ENCODE results near the gene PEAK1.

Gene PEAK1, protein sequence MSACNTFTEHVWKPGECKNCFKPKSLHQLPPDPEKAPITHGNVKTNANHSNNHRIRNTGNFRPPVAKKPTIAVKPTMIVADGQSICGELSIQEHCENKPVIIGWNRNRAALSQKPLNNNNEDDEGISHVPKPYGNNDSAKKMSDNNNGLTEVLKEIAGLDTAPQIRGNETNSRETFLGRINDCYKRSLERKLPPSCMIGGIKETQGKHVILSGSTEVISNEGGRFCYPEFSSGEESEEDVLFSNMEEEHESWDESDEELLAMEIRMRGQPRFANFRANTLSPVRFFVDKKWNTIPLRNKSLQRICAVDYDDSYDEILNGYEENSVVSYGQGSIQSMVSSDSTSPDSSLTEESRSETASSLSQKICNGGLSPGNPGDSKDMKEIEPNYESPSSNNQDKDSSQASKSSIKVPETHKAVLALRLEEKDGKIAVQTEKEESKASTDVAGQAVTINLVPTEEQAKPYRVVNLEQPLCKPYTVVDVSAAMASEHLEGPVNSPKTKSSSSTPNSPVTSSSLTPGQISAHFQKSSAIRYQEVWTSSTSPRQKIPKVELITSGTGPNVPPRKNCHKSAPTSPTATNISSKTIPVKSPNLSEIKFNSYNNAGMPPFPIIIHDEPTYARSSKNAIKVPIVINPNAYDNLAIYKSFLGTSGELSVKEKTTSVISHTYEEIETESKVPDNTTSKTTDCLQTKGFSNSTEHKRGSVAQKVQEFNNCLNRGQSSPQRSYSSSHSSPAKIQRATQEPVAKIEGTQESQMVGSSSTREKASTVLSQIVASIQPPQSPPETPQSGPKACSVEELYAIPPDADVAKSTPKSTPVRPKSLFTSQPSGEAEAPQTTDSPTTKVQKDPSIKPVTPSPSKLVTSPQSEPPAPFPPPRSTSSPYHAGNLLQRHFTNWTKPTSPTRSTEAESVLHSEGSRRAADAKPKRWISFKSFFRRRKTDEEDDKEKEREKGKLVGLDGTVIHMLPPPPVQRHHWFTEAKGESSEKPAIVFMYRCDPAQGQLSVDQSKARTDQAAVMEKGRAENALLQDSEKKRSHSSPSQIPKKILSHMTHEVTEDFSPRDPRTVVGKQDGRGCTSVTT (N-terminal part only)

DNA sequence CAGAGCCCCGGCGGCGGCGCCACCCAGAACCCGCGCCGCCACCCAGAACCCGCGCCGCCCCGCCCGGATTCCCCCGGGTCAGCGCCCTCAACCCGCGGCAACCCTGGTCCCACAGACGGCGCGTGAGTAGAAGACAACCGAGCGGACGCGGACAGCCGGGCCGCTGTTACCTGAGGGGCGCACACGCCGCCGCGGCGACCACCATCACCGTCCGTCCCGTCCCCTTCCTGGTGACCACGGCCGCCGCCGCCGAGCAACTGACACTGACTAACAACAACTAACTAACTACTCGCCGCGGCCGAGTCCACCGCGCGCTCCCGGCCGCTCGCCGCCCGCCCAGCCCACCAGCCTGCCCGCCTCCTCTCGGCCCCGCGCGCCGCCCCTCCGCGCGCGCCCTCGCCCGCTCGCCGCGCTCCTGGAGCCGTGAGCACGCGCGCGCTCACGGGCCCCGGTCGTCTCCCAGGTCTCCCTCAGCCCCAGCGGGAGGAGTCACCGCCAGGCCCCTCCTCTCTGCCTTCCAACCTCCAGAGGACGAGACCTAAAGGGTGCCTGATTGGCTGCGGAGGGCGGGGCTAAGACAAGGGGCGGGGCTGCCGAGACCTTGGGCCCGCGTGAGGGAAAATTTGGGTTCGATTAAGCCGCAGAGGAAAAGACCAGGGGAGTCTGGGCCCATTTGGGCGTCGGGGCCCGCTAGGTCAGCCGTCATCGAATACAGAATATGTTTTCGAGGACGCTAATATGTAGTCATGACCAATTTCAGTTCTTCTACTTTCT lies at the start of gene PEAK1:
Gene PEAK1 (minus strand): TSS at position 269 of the 774 bp plus-strand sequence. CDS start 238,178 bp downstream, outside the sequence.
- DNase-seq: peak; percentile 100

- no peak for DNase-seq
Measured at GRCh38 chr15:77468896-77469295, 49.0 kb upstream of the PEAK1 start.

DNA sequence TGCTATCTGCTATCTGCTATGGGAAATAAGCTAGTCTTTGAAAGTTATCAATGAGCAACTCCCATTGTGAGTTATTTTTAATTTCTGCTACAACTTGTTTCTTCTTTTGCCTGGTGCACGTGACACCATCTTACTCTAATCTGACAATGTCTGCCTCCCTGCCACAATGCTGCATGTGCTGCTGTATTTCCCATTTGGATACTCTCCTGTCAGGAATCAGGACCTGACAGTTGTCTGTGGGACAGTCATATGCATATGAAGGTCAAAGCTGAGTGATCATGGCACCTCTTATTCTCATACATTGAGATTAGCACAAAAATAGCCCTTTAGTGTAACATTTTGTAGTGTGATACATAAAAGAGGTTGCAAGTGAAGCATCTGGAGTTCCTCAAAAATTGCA lies 46.6 kb upstream of the PEAK1 start:
- DNase-seq: no peak

DNA sequence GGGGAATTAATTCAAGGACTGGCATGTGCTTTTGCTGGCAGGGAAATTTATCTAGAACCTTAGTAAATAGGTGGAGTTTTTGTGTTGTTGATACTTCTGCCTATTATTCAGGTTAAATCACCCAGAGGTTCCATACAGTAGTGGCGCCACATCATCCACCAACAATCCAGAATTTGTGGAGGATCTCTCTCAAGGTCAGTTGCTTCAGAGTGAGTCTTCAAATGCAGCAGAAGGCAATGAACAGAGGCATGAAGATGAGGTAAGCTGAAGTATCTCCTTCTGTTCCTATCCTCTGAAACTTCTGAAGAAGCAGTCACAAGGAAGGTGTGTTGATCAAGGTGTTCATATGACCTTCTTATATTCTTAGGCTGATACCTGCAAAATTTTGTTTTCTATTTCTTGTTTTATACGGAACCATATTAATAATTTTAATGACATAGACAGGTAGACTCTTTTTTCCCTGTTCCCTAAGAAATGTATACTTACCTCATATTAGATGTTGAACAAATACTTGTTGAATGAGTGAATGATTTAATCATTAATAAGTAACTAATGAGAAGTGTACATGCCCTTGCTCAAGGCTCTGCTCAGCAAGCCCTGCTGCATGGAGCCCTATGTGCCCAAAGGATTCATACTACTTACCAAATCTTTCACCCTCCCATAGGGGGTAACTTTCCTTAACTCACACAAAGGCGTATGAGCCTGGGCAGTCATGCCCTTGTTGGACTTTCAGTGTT lies 44.4 kb upstream of the PEAK1 start:
- no peak for DNase-seq

DNA sequence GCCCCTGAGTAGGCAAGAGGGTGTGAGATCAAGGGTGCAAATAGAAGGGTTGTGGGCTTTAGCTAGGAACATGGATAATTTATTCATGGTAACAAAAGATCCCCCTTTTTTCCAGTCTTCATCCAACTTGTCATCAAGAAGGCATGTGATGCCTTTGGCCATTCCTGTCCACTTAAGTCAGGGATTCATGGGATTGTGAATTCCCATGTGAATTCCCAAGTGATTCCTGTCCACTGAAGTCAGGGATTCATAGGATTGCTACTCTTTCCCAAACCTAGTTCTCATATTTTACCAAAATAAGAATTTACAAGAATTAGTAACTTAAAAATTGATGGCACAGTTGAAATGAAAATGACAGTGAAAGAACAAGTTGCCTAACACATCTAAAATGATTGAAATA lies 41.6 kb upstream of the PEAK1 start:
- DNase-seq: no peak

GRCh38 chr15:77459031-77459430 lies 39.1 kb upstream of the PEAK1 start:
- no peak for DNase-seq

GRCh38 chr15:77457905-77458265 lies 38.0 kb upstream of the PEAK1 start:
- DNase-seq: no peak

DNA sequence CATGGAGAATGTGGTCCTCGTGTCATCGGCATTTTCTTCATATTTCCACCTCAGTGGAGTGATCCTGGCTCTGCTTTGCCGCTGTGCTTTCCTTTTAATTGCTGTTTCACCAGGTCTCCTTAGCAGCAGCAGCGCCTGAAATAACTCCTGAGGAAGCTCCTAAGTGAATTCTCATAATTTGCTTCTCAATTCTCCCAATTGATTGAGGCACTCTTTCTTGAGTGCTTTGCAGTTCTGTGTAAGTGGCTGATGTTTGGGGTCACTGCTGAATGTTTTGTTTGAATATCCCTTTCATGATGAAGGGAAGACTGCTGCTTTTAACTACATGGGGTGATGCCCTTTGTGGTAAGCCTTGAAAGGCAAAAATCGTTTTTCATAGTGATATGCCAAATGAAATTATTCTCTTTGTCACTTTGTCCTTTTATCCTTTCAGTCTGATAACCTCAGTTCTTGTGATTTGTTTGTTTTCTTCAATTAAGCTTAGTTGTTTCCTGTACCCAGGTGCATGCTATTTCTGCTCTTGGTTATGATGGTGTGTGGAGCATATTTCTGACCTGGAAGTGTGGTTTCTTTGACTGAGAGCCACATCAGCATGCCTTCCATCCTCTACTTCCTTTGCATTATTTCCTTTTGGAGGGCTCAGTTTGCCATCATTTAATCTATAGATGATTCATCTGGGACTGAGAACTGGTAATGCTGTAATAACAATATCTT lies 37.4 kb upstream of the PEAK1 start:
- no peak for DNase-seq

DNA sequence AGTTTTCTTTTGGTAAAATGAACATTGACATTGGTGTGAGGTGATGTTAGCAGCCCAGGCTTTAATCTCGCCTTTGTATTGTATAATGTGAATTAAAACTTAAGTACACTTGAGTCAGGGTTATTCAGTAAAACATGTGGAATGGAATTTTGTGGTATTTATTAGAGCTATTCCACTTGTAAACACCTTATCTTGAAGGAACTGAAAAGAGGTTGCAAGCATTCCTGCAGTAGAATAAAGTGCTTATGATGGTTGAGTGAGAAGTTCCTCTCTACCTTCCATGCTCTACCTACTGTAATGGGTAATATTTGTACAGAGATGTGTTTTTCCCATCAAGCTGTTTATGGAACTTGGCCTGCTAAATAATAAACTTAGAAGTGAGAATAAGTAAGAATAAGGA lies 36.8 kb upstream of the PEAK1 start:
- DNase-seq: no peak

DNA sequence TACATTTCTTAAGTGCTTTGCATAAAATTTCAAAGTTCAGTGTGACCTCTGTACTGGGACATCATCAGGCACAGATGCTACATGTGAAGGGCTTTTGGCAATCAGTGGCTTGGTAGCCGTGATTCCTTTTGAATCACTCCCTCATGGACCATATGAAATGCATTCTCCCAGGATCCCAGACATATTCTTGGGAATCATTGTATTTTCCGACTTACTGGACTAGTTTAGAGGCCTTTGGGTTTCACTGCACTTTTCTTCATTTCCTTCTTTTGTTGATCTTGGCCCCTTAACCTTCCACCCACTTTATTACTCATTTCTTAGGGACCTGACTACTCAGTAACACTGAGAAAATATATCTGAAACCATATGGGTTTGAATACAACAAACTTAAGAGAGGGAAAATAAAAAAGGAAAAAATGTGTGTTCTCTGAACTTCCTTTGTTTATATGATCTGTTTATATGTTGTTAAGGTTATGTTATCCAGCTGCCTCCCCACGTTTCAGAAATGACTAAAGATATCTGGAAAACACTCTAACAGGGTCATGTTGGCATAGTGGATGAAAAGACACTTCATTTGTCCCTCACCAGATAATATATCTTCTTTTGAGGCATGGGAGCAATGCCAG lies 35.9 kb upstream of the PEAK1 start:
- no peak for DNase-seq

- DNase-seq: no peak
Measured at GRCh38 chr15:77454951-77455350, 35.0 kb upstream of the PEAK1 start.

DNA sequence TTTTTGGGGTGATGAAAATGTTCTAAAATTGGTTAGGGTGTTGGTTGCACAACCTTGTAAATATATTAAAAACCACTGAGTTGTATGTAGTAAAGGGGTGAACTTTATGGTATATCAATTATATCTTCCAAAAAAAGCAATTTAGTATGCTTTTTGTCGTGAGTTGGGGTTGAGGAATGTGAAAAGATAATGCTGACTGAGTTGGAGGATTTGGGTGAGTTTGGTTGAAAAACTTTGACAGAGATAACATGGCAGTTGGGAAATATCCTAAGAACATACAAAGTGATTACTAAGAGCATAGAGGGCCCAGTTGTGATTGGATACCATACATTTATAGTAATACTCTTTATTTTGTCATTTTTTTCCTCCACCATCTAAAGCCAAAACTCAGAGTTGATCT lies 34.4 kb upstream of the PEAK1 start:
- DNase-seq: no peak

GRCh38 chr15:77446840-77447390 lies 27.0 kb upstream of the PEAK1 start:
- no peak for DNase-seq

- no peak for DNase-seq
Measured at GRCh38 chr15:77440378-77440999, 20.6 kb upstream of the PEAK1 start.

DNA sequence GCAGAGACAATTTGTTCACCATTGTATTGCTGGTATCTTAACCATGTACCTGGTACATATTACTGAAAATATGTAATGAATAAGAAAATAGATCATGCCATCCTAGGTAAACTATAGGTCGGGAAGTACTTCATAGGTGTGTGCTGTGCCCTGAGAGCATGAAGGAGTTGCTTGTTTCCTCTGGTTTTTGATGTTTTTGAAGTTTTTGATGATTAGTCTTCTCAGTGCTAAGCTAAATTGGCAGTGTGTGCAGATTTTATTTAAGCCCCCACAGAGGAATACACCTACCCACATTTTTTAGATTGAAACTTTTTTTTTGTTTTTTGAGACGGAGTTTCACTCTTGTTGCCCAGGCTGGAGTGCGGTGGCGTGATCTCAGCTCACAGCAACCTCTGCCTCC lies 17.4 kb upstream of the PEAK1 start:
- no peak for DNase-seq

- no peak for DNase-seq
Measured at GRCh38 chr15:77436822-77437221, 16.9 kb upstream of the PEAK1 start.

DNA sequence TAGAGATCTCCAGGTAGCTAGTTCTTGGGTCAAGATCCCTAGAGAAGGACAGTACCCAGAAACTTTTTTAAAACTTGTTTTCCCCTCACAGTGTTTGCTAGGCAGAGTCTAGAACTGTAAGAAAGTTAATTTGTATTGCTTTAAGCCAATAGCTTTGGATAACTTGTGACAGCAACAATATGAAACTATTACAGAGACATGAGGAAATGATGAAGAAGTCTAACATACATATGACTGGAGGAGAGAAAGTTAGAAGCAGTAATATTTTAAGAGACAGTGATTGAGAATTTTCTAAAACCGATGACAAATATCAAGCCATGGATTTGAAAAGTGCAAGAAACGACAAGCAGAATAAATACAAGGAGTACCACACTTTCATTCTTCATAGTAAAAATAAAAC lies 10.7 kb upstream of the PEAK1 start:
- no peak for DNase-seq

DNA sequence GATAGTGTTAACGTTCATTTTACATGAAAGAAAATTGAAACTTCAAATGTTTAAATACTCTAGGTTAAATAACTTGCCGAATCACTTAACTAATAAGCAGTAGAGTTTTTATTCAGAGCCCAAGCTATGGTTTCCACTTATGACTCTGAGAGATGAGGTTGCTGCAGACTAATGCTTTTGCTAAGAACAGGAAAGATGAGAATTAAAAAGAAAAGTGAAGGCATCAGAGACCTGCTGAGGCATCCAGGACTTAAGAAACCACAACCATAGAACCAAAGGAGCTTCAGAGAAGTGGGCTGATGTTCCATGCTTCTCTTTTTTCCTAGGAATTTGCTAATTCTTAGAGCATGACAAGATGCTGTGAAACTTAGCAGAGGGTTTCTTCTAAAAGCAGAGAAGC lies 10.3 kb upstream of the PEAK1 start:
- no peak for DNase-seq

DNA sequence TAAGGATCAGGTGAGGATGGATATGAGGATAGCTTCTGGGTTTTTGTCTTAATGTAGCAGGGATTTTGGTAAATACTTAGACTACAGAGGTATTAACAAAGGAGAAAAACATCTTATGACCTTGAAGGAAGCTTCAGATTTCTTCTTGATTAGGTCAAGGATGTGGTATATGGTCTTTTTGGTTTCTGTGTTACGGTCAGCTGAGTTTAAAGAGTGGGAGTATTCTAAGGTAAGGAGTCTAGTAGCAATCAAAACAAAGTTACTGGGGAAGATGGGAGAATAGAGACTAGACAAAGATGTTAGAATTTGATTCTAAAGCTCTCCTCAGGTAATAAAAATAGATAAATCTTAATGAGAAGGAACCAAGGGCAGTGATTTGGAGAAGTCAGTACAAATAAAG lies 7.0 kb upstream of the PEAK1 start:
- no peak for DNase-seq

DNA sequence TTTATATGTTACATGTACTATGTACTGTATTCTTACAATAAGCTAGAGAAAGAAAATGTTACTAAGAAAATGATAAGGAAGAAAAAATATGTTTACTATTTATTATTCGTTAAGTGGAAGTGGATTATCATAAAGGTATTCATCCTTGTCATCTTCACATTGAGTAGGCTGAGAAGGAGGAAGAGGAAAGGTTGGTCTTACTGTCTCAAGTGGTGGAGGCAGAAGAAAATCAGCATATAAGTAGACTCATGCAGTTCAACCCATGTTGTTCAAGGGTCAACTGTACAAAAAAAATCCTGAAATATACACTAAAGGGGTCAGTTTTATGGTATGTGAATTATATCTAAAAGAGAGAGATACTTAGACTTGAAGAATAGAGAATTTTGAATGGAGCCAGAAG lies 6.5 kb upstream of the PEAK1 start:
- no peak for DNase-seq

Measured in activated CD4-positive, alpha-beta T cell treated with anti-CD3 and anti-CD28 coated beads, Interleukin-2, amount 50 U/mL, for 1 hour (primary cell).